HUDEP-2 (cell line): ENCODE data around the gene FNTB.
"Not testable (repeated sequence)": the region's sequence is repeated elsewhere in the genome, so short reads cannot be mapped to it uniquely, and the experiment has no call there.

Experiments used
- DNase-seq, 76 experiments: peaks; one replicate each; lab custom pipeline; 2025; ENCODE audit not compliant: unreplicated experiment in 76 of 76; lab: John Stamatoyannopoulos, UW

The FNTB gene

DNA sequence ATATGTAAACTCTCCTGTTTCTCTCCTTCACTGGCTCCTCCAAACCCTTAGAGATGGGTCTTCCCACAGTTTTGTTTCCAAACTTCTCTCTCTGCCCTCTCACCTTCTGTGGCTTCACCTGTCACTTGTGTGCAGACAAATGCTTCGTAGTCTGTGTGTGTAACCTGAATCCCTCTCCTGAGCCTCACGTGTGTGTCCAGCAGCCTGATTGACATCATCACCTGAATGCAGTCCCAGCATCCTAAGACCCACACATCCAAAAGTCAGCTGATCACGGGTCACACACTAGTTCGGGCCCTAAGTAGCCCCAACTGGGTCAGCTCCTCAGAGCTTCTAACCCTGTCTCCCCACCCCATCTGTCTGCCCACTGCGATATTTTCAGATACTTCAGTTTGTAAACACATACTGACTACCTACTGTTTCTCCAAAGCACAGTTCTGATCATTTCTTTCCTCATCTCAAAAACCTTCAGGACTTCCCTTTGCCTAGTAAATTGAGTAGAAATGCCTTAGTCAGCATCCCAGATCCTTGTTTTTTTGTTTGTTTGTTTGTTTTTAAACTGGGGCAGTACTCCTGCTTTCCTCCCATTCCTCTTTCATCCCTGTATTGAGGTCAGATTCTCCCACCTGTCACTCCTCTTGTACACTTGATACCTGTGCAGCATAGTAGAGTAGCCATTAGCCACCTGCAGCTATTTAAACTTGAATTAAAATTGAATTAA, 23.7 kb downstream of the FNTB start:
- DNase-seq = no peak

DNA sequence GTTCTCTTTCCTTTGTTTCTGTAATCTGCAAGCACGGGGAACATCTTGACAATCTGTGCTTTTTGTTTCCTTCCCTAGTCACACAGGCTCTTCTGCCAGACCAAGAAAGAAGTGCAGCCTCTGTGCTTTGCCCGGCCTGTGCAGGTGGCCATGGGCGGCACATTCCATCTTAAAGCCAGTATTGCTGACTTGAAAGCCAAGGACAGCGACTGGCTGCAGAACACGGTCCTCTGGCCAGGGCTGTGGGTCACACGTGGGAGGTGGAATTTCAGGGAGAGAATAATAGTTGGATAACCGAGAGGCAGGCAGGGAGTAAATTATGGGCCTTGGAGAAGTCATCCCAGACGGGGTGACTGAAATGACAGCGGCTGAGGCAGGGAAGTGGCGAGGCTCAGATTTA, 24.8 kb downstream of the FNTB start:
- DNase-seq = no peak

DNA sequence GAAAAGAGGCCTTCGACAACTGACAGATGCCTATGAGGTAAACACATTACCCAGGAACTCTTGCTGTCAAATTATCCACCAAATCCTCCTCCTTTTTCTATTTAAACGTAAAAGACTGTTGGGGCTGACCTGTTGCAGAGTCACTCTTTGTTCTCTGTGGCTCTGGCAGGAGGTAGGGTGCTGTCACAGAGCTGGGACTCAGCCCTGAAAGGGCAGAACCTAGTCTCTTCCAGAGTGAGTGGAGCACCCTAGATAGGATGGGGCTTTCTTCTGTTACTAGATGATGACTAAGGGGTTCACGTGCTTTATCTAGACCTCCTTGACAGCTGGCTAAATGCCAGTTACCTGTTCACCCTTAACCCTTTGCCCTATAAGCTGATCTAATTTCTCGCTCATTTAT, 25.7 kb downstream of the FNTB start:
- DNase-seq = no peak

DNA sequence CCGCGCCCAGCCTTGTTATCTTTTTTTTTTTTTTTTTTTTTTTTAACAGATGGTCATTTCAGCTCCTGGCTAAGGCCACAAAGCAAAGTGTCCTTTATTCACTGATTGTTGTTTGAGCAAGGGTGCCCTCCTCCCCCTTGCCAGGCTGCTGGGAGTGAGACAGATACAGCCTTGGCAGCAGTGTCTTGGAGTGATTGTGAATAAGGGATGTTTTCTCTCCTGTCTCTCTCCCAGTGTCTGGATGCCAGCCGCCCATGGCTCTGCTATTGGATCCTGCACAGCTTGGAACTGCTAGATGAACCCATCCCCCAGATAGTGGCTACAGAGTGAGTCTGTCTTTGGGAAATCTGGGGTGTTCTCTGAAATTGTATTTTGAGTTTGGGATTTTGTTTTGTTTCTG, 28.7 kb downstream of the FNTB start:
- DNase-seq = no peak

DNA sequence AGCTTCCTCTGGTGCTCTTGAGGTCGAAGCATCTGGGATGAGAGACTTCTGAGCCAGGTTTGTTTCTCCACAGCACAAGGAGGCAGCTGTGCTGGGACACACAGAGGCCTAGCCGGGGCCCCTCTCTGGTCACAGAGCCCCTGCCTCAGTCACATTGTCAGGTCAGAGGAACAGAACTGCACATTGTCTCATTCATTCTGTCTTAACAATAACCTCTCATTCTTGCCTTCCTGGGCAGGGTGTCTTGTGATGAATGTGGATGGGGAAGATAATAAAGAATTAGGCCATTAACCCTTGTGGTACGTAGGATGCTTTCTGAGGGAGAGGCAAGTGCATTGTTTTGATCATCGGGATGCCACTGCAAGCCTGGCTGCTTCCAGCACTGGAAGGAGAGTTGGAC, 29.8 kb downstream of the FNTB start:
- no peak for DNase-seq

DNA sequence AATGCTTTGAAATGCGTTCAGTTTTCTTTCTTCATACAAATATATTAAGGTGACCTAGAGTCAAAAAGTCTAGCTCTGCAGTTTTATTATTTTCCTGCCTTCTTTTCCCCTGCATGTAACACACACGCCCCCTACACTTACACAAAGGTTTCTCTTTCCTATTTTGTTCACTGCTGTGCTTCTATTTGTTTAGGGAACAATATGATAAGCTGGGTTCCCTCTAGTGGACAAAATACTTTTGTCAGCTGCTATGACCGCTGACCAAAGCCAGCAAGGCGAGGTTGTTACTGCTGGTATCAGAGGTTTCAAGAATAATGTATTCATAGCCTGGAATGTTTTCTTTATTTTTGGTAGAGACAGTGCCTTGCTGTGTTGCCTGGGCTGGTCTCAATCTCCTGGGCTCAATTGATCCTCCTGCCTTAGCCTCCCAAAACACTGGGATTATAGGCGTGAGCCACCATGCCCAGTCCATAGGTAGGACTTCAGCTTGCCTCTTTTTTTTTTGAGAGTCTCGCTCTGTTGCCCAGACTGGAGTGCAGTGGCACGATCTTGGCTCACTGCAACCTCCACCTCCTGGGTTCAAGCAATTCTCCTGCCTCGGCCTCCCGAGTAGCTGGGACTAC, 33.4 kb downstream of the FNTB start:
- peak in 38 of 76 experiments; percentile 1 to 67 (median 30) for DNase-seq

DNA sequence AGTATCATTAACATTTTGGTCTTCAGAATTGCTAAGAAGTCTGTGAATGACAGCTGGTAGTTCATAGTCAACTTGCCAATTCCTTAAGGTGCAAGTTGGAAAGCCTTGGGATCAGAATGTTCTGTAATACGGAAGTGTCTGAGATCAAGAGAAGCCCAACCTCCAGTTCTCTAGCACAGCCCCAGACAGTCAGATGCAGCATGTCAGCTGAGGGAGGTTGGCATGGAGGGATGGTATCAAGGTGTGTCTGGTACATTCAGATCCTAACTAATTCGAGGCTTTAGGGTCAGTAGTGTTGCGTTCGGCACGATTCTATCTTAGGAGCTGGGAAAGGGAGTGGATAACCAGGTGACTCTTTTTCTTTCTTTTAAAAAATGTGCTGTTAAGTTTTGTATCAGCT, 38.3 kb downstream of the FNTB start:
- DNase-seq = no peak

DNA sequence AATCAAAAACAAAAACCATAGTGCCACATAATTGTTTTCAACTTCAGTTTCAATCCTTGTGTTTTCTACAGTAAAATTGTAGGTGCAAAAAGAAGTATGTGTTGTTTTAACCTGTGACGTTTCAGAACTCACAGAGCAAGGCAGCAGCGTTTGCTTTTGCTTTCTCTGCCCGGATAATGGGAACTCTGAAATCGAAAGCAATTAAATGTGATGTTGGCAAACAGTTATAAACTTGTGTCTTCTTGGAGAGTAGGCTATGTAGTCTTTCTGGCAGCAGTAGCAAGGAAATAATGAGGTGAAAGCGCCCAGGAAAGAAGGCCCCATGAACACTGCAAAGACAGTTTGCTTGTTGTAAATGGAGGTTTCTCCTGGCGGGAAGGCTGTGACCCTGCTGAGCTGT, 39.1 kb downstream of the FNTB start:
- DNase-seq = no peak

DNA sequence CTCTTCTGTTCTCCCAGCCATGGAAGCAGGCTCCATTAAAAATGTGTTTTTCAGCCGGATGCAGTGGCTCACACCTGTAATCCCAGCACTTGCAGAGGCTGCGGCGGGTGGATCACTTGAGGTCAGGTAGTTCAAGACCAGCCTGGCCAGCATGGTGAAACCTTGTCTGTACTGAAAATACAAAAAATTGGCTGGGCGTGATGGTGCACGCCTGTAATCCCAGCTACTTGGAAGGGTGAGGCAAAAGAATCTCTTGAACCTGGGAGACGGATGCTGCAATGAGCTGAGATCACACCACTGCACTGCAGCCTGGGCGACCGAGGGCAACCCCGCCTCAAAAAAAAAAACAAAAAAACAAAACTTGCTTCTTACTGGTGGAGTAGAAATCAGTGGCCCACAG, 39.8 kb downstream of the FNTB start:
- DNase-seq = no peak

DNA sequence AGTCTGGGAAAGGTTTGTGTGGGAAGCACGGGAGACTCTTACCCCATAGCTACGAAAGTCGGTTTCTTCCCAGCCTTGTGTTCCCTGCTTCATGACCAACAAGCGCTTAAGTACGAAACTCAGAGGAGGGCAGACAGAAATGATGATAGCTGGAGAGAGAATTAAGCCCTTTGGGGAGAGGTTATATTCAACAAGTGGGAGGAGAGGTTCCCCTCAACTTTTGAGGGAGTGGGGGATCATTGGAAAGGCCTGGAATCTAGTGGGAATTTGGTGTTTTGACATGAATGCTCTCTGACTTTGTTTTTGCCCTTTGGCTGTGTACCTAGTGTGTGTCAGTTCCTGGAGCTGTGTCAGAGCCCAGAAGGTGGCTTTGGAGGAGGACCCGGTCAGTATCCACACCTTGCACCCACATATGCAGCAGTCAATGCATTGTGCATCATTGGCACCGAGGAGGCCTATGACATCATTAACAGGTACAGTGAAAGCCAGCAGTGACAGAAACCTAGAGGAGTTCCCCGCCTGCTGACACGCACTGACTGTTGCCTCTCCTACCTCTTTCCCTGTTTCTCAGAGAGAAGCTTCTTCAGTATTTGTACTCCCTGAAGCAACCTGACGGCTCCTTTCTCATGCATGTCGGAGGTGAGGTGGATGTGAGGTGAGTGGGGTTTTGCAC, 40.6 kb downstream of the FNTB start:
- no peak for DNase-seq

DNA sequence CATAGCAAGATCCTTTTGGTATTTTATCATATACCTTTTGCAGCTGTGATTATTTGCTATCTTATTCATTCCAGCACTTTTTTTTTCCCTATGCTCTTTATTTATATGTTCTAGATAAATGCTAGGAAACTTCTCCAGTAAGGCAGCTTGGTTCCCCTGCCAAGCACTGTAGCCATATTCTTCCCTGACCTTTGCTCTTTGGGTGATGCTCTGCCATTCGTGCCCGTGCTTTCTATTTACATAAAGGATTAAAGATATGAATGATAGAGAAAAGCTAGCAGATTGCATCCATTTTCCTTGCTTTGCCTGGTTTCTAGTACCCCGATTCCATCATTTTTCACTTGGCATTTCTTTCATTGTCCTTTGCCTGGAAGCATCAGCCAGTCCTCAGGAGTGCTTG, 42.2 kb downstream of the FNTB start:
- no peak for DNase-seq

DNA sequence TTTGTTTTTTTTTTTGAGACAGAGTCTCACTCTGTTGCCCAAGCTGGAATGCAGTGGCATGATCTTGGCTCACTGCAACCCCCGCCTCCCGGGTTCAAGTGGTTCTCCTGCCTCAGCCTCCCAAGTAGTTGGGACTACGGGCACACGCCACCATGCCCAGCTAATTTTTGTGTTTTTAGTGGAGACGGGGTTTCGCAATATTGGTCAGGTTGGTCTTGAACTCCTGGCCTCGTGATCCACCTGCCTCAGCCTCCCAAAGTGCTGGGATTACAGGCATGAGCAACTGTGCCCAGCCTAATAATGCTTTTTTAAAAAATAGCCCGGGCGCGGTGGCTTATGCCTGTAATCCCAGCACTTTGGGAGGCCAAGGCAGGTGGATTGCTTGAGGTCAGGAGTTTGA, 44.6 kb downstream of the FNTB start:
- not testable (repeated sequence) for DNase-seq

DNA sequence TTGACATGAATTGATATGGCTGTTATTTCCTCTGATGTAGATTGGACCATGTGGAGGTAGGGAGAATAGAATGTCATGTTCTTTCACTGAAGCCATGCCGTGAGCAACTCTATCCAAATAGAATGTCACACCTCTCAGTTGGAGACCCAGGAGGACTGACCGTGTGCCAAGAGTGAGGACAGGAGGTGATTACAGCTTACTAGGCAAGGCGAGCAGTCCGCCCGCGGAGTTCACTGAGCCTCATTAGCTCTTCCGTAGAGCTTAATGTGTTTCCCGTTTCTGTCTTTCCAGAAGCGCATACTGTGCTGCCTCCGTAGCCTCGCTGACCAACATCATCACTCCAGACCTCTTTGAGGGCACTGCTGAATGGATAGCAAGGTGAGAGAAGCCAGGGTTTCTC, 45.6 kb downstream of the FNTB start:
- DNase-seq = no peak

DNA sequence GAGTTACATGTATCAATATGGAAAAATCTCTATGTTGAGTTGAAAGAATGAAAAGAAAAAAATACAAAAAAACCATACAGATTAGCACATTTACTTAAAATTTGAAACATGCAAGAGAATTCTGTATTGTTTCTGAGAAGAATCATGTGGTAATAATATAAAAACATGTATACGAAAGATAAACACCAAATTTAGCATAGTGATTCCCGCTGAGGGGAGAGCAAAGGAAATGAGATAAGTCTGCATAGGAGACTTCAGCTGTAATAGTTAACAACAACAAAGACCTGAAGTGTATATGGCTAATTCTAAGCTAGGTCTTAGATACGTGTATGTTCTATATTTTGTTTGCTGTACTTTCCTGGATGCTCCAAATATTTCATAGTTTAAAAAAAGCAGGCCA, 46.5 kb downstream of the FNTB start:
- no peak for DNase-seq

DNA sequence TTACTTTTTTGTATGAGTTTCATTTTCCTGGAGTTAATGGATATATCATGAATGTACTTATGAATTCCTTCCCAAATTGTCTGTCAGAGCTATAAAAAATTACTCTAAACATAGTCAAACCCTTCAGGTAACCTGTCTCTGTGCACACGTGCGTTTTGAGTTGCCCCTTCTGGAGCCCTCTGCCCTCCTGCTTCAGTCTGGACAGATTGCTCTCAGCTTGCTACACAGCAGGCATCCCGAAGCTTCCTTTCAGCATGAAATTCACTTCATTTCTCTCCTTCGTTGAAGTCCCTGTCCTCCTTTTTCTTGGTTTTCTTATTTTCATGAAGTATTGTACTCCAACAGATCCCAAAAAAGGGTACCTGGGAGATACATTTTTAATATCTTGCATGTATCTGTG, 47.3 kb downstream of the FNTB start:
- DNase-seq = no peak

DNA sequence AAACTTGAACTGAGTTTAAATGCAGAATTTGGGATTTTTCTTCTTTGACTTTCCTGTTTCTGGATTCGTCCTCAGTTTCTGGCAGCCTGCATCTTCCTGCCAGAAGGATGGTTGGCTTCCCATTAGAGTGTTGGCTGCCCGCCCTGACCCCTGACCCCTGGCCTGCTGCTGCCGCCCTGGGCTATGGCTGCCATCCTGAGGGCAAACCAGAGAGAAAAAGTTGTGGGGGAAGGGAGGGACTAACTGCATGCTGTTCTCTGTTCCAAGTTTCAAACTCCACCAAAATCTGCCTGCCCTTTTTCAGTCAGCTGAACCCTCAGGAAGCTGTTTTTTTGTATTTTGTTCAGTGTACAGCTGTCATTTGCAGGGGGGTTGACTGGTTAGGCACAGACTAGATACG, 48.4 kb downstream of the FNTB start:
- no peak for DNase-seq

DNA sequence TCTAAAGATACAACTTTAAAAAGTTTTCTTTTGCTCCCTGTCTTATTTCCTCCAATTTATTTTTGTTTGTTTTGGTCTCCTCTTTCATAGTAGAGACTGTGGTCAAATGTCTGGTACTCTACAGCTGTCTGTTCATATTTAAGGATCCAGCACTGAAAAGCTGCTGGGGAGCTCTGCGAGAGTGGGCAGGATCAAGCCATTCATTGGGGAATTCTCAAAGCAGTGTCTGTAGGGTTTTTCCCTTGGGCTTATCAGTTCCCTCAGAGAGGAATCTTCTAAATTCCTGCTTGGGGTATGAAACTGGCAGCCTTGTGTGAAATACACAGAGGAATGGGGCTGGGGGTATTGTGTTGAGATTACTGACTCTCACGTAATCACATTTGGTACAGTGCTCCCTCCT, 52.3 kb downstream of the FNTB start:
- no peak for DNase-seq

DNA sequence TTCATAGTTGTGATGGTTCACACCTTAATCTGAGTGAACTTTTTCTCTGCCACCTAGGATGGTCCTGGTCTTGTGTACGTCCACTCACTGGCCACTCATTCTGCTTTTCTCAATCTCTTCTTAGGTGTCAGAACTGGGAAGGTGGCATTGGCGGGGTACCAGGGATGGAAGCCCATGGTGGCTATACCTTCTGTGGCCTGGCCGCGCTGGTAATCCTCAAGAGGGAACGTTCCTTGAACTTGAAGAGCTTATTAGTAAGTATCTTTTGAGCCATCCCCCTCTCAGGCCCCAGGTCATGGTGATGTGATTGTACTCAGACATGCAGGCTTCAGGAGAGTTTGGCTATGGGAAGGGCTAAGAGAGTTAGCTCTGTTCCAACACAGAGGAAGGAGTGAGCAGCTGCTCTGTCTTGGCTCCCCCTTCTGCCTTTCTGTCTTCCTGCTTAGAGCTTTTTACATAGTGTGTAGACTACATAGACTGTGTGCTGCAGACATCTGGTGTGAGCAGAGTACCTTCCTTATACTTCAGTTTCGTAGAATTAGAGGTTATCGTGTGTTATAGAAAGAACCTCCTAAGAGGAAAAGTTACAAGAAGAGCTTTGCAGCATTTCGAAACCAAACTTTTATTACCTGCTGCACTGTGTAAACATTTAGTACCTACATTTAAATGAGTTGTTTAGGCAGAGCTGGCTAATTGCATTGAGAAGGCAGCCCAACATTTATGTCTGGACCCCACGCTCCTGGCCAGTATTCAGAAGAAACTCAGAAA, 54.2 kb downstream of the FNTB start:
- DNase-seq = no peak

DNA sequence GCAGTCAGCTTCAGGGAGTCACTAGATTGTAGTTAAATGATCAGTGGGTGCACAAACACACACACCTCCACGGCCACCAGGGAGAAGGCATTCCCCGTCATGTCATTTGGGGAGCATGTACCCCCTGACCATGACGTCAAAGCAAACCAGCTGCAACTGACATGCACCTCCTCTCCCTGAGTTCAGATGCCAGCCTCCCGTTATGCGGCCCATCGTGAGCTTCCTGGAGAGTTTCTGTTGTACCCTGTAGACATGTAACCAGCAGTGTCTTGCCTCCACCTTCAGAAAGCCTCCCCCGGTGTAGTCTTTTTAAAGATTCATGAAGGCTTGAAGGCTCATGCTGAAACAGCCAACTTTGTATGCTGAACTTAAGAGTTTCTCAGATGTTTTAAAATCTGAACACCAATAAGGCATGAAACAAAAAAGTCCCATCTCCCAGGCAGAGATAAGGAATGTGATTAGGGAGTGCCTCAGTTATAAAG, 54.8 kb downstream of the FNTB start:
- no peak for DNase-seq

DNA sequence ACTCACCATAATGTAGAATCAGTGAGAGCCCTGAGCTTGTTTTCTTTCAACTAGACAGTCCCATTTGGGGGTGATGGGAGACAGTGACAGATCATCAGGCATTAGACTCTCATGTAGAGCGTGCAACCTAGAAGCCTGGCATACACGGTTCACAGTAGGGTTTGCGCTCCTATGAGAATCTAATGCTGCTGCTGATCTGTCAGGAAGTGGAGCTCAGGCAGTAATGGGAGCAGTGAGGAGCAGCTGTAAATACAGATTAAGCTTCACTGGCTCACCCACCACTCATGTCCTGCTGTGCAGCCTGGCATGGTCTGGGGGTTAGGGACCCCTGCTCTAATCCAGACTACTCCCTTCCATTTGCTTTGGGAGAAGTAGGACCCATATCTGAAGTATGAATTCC, 55.6 kb downstream of the FNTB start:
- DNase-seq = peak in 2 of 76 experiments; percentile 39 to 53

DNA sequence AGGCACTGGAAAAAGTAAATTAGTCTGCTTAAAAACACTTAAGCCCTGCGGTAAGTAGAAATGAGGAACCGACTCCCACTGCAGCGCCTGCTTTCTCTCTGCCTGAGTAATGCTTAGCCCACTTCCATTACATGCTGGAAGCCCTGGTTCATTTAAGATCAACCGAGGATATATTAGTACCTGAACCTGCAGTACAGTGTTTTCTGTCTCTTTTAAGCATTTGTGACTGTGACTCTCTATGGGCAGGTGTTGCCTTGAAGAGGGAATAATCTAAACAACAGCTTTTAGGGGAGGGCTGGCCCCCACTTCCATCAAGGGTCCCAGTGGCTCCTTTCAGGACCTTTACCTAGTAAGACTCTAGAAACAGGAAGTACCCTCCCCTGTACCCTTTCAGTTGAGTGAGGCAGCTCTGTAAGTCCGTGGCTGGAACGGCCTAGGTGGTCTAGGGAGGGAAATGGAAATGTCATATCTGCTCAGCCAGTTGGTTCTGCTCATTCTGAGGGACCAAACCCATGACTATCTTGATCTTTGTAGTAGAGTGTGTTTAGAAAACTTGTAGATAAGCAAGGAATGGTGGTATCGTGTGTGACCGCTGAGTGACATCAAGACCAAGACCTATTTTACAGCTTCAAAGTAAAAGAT, 56.2 kb downstream of the FNTB start:
- peak in 75 of 76 experiments; percentile 13 to 87 (median 52) for DNase-seq
